Thymus (tissue), 11 donors: ENCODE measurements around the gene RBM15B. TPM values are rescaled to one million over a fixed set of nuclear protein-coding genes. Genes with fewer than 3 reads are reported as not detected.

Experiments used
- DNase-seq, 9 donors: peaks; one replicate each; pipeline ENCODE4 v3.0.0-alpha.2; 2013; ENCODE audit warnings: low spot score in 9 of 9, low read depth in 6 of 9, missing footprints in 1 of 9
- H3K27ac ChIP-seq, 2 donors: one replicate each; pipeline ENCODE4 v1.5.1; 2013; ENCODE audit warnings: control low read depth in 1 of 2, low read depth in 1 of 2, low read length in 1 of 2, mild to moderate bottlenecking in 1 of 2, moderate library complexity in 1 of 2
- H3K27me3 ChIP-seq, 2 donors: one replicate each; pipeline ENCODE4 v1.5.1; 2013; ENCODE audit warnings: low read length in 1 of 2; ENCODE audit not compliant: control insufficient read depth in 2 of 2, insufficient read depth in 1 of 2
- H3K36me3 ChIP-seq, 2 donors: one replicate each; pipeline ENCODE4 v1.5.1; 2013; ENCODE audit warnings: low read length in 1 of 2, mild to moderate bottlenecking in 1 of 2, moderate library complexity in 1 of 2; ENCODE audit not compliant: control insufficient read depth in 2 of 2, insufficient read depth in 2 of 2
- H3K4me1 ChIP-seq, 2 donors: one replicate each; pipeline ENCODE4 v1.5.1; 2013; ENCODE audit warnings: low read length in 2 of 2; ENCODE audit not compliant: control insufficient read depth in 2 of 2, insufficient read depth in 2 of 2
- H3K4me3 ChIP-seq, 2 donors: one replicate each; pipeline ENCODE4 v1.5.1; 2013; ENCODE audit warnings: low read length in 2 of 2, control low read depth in 1 of 2, mild to moderate bottlenecking in 1 of 2
- H3K9me3 ChIP-seq, 2 donors: one replicate each; pipeline ENCODE4 v1.5.1; 2013; ENCODE audit warnings: low read length in 1 of 2, mild to moderate bottlenecking in 1 of 2; ENCODE audit not compliant: control insufficient read depth in 2 of 2, insufficient read depth in 1 of 2
- WGBS: extraction: QIAGEN DNeasy Blood & Tissue Kit; methylation state at CpG from one replicate; pipeline ENCODE4 v1.1.7; 2013; 5-methylcytosine and 5-hydroxymethylcytosine counted together
- polyA plus RNA-seq: library from polyadenylated mRNA; stranded (reverse); fragments of 200-250 nt; gene quantifications from one replicate; pipeline ENCODE4 v1.2.3, GENCODE V29; 2013
- total RNA-seq: library from RNA; stranded (reverse); fragments of 120-200 nt; gene quantifications from one replicate; pipeline ENCODE4 v1.2.4, GENCODE V29; 2013
- donor health status: healthy.

RBM15B gene
- total and polyA plus RNA-seq, 2 donors = 13.0 to 17.7 TPM

- no peak for DNase-seq
- WGBS = over 99% methylated on average over 3 of the region's 3 CpGs
- no peaks in the 10 kb centered on the region for H3K27me3 ChIP-seq
- H3K27ac ChIP-seq = no peak overlapping the region
- no peak overlapping the region for H3K4me3 ChIP-seq
- no peaks in the 10 kb centered on the region for H3K9me3 ChIP-seq
- H3K4me1 ChIP-seq = no peaks in the 10 kb centered on the region
- H3K36me3 ChIP-seq = peaks cover 40 to 49% of the 10 kb centered on the region in 2 donors
These were observed 31.1 kb downstream of the RBM15B start for GRCh38 chr3:51422211-51422610.

DNA sequence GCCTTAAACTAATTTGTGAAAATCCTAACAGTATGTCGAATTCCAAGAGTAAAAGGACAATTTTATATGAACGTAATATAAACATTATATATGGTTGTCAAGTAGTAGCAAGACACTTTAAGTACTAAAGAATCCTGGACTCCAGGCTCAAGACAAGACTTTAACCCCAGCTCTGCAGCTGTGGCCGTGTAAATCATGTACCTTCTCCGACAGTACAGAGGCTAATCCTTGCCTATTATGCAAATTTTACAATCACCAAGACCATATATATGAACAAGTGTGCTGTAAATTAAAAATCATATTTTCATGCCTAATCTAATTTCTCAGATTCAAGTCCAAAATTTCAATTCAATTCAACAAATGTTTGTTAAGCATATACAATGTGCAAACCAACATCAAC is 35.8 kb downstream of the RBM15B start:
- Histone ChIP-seq H3K27me3 (no peaks in the 10 kb centered on the region), H3K4me3 (no peak overlapping the region), H3K36me3 (peaks cover 39 to 42% of the 10 kb centered on the region in 2 donors), H3K9me3 (no peaks in the 10 kb centered on the region), H3K4me1 (no peaks in the 10 kb centered on the region), H3K27ac (no peak overlapping the region)
- DNase-seq = no peak
- over 99% methylated on average over 4 of the region's 4 CpGs for WGBS

DNA sequence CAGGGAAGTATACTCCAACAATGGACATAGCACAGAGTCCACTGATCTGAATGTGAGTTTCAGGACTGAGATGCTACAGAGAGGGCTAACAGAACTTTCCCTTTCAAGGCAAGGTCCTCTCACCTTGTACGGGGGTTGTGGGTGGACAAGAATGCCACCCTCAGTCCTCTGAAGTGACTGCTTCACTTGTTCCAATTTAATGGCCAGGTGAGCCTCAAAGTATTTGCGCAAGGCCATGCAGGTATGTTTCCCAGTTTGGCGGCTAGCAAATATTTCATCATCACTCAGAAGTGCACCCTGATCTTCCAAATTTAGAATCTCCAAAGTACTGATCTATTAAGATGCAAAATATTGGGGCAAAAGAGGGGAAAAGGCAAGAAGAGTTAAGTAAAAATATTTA is 38.1 kb downstream of the RBM15B start:
- Histone ChIP-seq H3K36me3 (peaks cover 38 to 44% of the 10 kb centered on the region in 2 donors), H3K4me3 (no peak overlapping the region), H3K27me3 (no peaks in the 10 kb centered on the region), H3K4me1 (no peaks in the 10 kb centered on the region), H3K9me3 (no peaks in the 10 kb centered on the region), H3K27ac (no peak overlapping the region)
- DNase-seq = no peak
- 97% methylated on average over 3 of the region's 3 CpGs for WGBS

DNA sequence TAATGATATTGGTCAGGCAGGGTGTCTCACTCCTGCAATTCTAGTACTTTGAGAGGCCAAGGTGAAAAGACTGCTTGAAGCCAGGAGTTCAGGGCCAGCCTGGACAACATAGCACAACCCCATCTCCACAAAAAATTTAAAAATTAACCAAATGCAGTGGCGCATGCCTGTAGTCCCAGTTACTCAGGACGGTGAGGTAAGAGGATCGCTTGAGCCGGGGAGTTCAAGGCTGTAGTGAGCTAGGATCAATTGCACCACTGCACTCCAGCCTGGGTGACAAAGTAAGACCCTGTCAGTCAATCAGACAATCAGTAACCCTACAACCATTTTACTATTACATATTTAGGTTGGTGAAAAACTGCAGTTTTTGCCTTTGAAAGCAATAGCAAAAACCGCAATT is 43.0 kb downstream of the RBM15B start:
- no peak overlapping the region for H3K27ac ChIP-seq
- H3K4me3 ChIP-seq = no peak overlapping the region
- no peak for DNase-seq
- peaks cover 15 to 39% of the 10 kb centered on the region in 2 donors for H3K36me3 ChIP-seq
- no peaks in the 10 kb centered on the region for H3K4me1 ChIP-seq
- 98% methylated on average over 5 of the region's 5 CpGs for WGBS
- H3K9me3 ChIP-seq = no peaks in the 10 kb centered on the region
- H3K27me3 ChIP-seq = no peaks in the 10 kb centered on the region

DNA sequence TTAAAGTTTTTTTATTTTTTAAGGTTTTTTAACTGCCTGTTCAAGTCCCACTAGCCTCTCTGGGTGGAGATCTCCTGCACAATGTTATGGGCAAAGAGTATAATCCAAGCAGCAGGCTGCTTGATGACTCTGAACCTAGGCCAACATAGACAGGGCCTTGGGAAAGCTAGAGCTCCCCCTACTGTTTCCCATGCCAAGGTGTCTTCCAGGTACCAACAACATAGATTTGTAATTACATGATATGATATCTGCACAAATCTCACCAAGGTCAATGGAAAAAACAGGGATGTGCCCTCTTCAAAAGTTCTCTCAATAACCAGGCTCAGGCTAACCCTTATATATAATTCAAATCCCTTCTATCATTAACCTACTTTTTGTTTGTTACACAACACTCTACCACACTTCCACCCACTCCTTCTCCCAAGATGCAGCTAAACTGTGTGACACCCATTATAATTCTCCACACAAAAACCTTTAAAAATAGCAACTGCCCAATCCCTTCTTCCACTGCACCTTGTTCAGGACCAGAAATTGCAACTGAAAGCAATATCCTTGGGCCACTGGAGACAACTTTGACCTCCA is 43.8 kb downstream of the RBM15B start:
- H3K27ac ChIP-seq = no peak overlapping the region
- H3K36me3 ChIP-seq = peaks cover 11 to 35% of the 10 kb centered on the region in 2 donors
- H3K4me1 ChIP-seq = no peaks in the 10 kb centered on the region
- no peaks in the 10 kb centered on the region for H3K9me3 ChIP-seq
- H3K4me3 ChIP-seq = no peak overlapping the region
- H3K27me3 ChIP-seq = no peaks in the 10 kb centered on the region
- DNase-seq = peak; percentile 4 to 75 (median 44)

GRCh38 chr3:51436998-51437639 is 46.0 kb downstream of the RBM15B start:
- H3K4me1 ChIP-seq = no peaks in the 10 kb centered on the region
- H3K4me3 ChIP-seq = no peak overlapping the region
- no peaks in the 10 kb centered on the region for H3K9me3 ChIP-seq
- H3K27me3 ChIP-seq = no peaks in the 10 kb centered on the region
- DNase-seq = no peak
- peaks cover 17 to 46% of the 10 kb centered on the region in 2 donors for H3K36me3 ChIP-seq
- H3K27ac ChIP-seq = no peak overlapping the region
- 93% methylated on average over 8 of the region's 8 CpGs for WGBS

- no peaks in the 10 kb centered on the region for H3K9me3 ChIP-seq
- WGBS = 96% methylated on average over 8 of the region's 8 CpGs
- no peak overlapping the region for H3K27ac ChIP-seq
- no peak overlapping the region for H3K4me3 ChIP-seq
- H3K36me3 ChIP-seq = peaks cover 20 to 32% of the 10 kb centered on the region in 2 donors
- H3K27me3 ChIP-seq = no peaks in the 10 kb centered on the region
- no peaks in the 10 kb centered on the region for H3K4me1 ChIP-seq
- no peak for DNase-seq
These were observed 50.4 kb downstream of the RBM15B start for GRCh38 chr3:51441282-51442030.

DNA sequence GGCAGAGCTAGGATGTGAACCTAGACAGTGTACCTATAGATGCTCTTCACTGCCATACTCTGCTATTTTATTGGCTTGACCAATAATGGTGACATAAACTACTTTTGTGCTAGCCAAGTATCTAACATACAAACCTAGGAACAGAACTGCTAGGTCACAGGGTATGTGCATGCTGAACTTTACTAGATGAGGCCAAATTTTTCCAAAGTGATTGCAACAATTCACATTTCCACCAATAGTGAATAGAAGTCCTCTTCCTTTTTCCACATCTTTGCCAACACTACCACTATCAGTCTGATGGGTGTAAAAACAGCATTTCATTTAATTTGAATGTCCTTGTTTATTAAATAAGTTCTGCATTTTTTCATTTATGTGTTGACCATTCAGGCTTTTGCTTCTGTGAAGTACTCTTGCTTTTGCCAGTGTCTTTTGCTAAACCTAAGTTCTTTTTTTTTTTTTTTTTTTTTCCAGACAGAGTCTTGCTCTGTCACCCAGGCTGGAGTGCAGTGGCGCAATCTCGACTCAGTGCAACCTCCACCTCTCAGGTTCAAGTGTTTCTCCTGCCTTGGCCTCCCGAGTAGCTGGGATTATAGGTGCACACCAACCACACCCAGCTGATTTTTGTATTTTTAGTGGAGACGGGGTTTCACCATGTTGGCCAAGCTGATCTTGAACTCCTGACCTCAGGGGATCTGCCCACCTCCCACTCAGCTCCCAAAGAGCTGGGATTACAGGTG is 54.6 kb downstream of the RBM15B start:
- H3K27ac ChIP-seq = no peak overlapping the region
- H3K4me1 ChIP-seq = no peaks in the 10 kb centered on the region
- no peaks in the 10 kb centered on the region for H3K9me3 ChIP-seq
- 97% methylated on average over 4 of the region's 4 CpGs for WGBS
- peaks cover 11 to 19% of the 10 kb centered on the region in 2 donors for H3K36me3 ChIP-seq
- no peak for DNase-seq
- H3K4me3 ChIP-seq = no peak overlapping the region
- no peaks in the 10 kb centered on the region for H3K27me3 ChIP-seq
